Measurements from ENCODE around the gene CLSTN1.

The CLSTN1 gene

GRCh38 chr1:9784508-9785133, 39.1 kb downstream of the CLSTN1 start:
- no CpG with 5 or more reads among the region's 3 CpGs for WGBS (ENCODE audit: extremely low coverage, insufficient coverage, insufficient read length)
- no peaks in the 10 kb centered on the region for H3K4me1 ChIP-seq (ENCODE audit: control insufficient read depth in 1 of 2, insufficient read depth in 2 of 2, low read length in 2 of 2)
- H3K27ac ChIP-seq (ENCODE audit: low read depth, low read length): no peak overlapping the region

GRCh38 chr1:9782897-9783296, 40.9 kb downstream of the CLSTN1 start:
- H3K9ac ChIP-seq (ENCODE audit: low read length): no peak overlapping the region
- H3K18ac ChIP-seq (ENCODE audit: low read length): no peak overlapping the region
- no CpG with 5 or more reads among the region's 10 CpGs for WGBS (ENCODE audit: extremely low coverage, insufficient coverage, insufficient read length)
- H3K79me1 ChIP-seq (ENCODE audit: low read length): no peaks in the 10 kb centered on the region
- H3K23ac ChIP-seq (ENCODE audit: low read length): no peak overlapping the region
- H3K27ac ChIP-seq (ENCODE audit: low read depth, low read length): no peak overlapping the region
- H3K4me2 ChIP-seq (ENCODE audit: low read length): no peak overlapping the region
- no peak overlapping the region for H2AK5ac ChIP-seq (ENCODE audit: low read length)
- no peak overlapping the region for H4K12ac ChIP-seq (ENCODE audit: low read depth, low read length)
- no peak overlapping the region for H3K4me3 ChIP-seq (ENCODE audit: low read depth, low read length)
- no peak for DNase-seq
- H3K79me2 ChIP-seq (ENCODE audit: control insufficient read depth, insufficient read depth, low read length, poor library complexity): no peaks in the 10 kb centered on the region
- no peak overlapping the region for H2BK12ac ChIP-seq (ENCODE audit: low read length)
- H3K27me3 ChIP-seq (ENCODE audit: insufficient read depth, low read length): no peaks in the 10 kb centered on the region
- no peak overlapping the region for H3K14ac ChIP-seq (ENCODE audit: low read length)
- H3K4me1 ChIP-seq (ENCODE audit: control insufficient read depth in 1 of 2, insufficient read depth in 2 of 2, low read length in 2 of 2): no peaks in the 10 kb centered on the region
- H2BK5ac ChIP-seq (ENCODE audit: low read depth, low read length, poor library complexity): no peak overlapping the region
- no peaks in the 10 kb centered on the region for H3K9me3 ChIP-seq (ENCODE audit: insufficient read depth, low read depth, low read length)
- H3K36me3 ChIP-seq (ENCODE audit: control insufficient read depth in 1 of 2, insufficient read depth in 2 of 2, low read length in 2 of 2): peaks cover 0 to 2% of the 10 kb centered on the region in 2 experiments
- no peak overlapping the region for H4K8ac ChIP-seq (ENCODE audit: low read depth, low read length)
- H4K91ac ChIP-seq (ENCODE audit: low read depth, low read length): no peak overlapping the region
- H2AFZ ChIP-seq (ENCODE audit: insufficient read depth, low read length, poor library complexity): no peak overlapping the region
- H3K4ac ChIP-seq (ENCODE audit: low read depth, low read length): no peak overlapping the region
- H2BK120ac ChIP-seq (ENCODE audit: insufficient read depth, low read length, poor library complexity): no peak overlapping the region

More at GRCh38 chr1:9784508-9785133, 39.1 kb downstream of the CLSTN1 start:
- Histone ChIP-seq H2BK12ac (ENCODE audit: low read length) (no peak overlapping the region), H2BK120ac (ENCODE audit: insufficient read depth, low read length, poor library complexity) (no peak overlapping the region), H4K8ac (ENCODE audit: low read depth, low read length) (no peak overlapping the region), H3K9me3 (ENCODE audit: insufficient read depth, low read depth, low read length) (no peaks in the 10 kb centered on the region), H3K9ac (ENCODE audit: low read length) (no peak overlapping the region), H3K23ac (ENCODE audit: low read length) (no peak overlapping the region), H2AFZ (ENCODE audit: insufficient read depth, low read length, poor library complexity) (no peak overlapping the region), H3K4ac (ENCODE audit: low read depth, low read length) (no peak overlapping the region), H3K79me1 (ENCODE audit: low read length) (no peaks in the 10 kb centered on the region), H3K4me3 (ENCODE audit: low read depth, low read length) (no peak overlapping the region), H3K18ac (ENCODE audit: low read length) (no peak overlapping the region), H2BK5ac (ENCODE audit: low read depth, low read length, poor library complexity) (no peak overlapping the region), H3K14ac (ENCODE audit: low read length) (no peak overlapping the region), H3K79me2 (ENCODE audit: control insufficient read depth, insufficient read depth, low read length, poor library complexity) (no peaks in the 10 kb centered on the region), H3K27me3 (ENCODE audit: insufficient read depth, low read length) (no peaks in the 10 kb centered on the region), H2AK5ac (ENCODE audit: low read length) (no peak overlapping the region), H3K36me3 (ENCODE audit: control insufficient read depth in 1 of 2, insufficient read depth in 2 of 2, low read length in 2 of 2) (peaks cover 0 to 2% of the 10 kb centered on the region in 2 experiments), H3K4me2 (ENCODE audit: low read length) (no peak overlapping the region), H4K91ac (ENCODE audit: low read depth, low read length) (no peak overlapping the region), H4K12ac (ENCODE audit: low read depth, low read length) (no peak overlapping the region)
- DNase-seq: peak; percentile 50 to 85

GRCh38 chr1:9782116-9782751, 41.5 kb downstream of the CLSTN1 start:
- no peak overlapping the region for H2BK5ac ChIP-seq (ENCODE audit: low read depth, low read length, poor library complexity)
- no peak for DNase-seq
- H3K18ac ChIP-seq (ENCODE audit: low read length): no peak overlapping the region
- no peak overlapping the region for H4K12ac ChIP-seq (ENCODE audit: low read depth, low read length)
- H3K27ac ChIP-seq (ENCODE audit: low read depth, low read length): no peak overlapping the region
- H2BK12ac ChIP-seq (ENCODE audit: low read length): no peak overlapping the region
- WGBS (ENCODE audit: extremely low coverage, insufficient coverage, insufficient read length): no CpG with 5 or more reads among the region's 4 CpGs
- no peak overlapping the region for H3K4me3 ChIP-seq (ENCODE audit: low read depth, low read length)
- H3K23ac ChIP-seq (ENCODE audit: low read length): no peak overlapping the region
- no peaks in the 10 kb centered on the region for H3K79me2 ChIP-seq (ENCODE audit: control insufficient read depth, insufficient read depth, low read length, poor library complexity)
- H3K27me3 ChIP-seq (ENCODE audit: insufficient read depth, low read length): no peaks in the 10 kb centered on the region
- H3K9me3 ChIP-seq (ENCODE audit: insufficient read depth, low read depth, low read length): no peaks in the 10 kb centered on the region
- no peak overlapping the region for H2AK5ac ChIP-seq (ENCODE audit: low read length)
- peaks cover 0 to 2% of the 10 kb centered on the region in 2 experiments for H3K36me3 ChIP-seq (ENCODE audit: control insufficient read depth in 1 of 2, insufficient read depth in 2 of 2, low read length in 2 of 2)
- no peak overlapping the region for H4K91ac ChIP-seq (ENCODE audit: low read depth, low read length)
- H3K14ac ChIP-seq (ENCODE audit: low read length): no peak overlapping the region
- no peaks in the 10 kb centered on the region for H3K79me1 ChIP-seq (ENCODE audit: low read length)
- no peak overlapping the region for H3K9ac ChIP-seq (ENCODE audit: low read length)
- H3K4me2 ChIP-seq (ENCODE audit: low read length): no peak overlapping the region
- no peak overlapping the region for H2BK120ac ChIP-seq (ENCODE audit: insufficient read depth, low read length, poor library complexity)
- H2AFZ ChIP-seq (ENCODE audit: insufficient read depth, low read length, poor library complexity): no peak overlapping the region
- no peak overlapping the region for H4K8ac ChIP-seq (ENCODE audit: low read depth, low read length)
- no peak overlapping the region for H3K4ac ChIP-seq (ENCODE audit: low read depth, low read length)
- no peaks in the 10 kb centered on the region for H3K4me1 ChIP-seq (ENCODE audit: control insufficient read depth in 1 of 2, insufficient read depth in 2 of 2, low read length in 2 of 2)

- H3K4me2 ChIP-seq (ENCODE audit: low read length): no peak overlapping the region
- H3K79me1 ChIP-seq (ENCODE audit: low read length): no peaks in the 10 kb centered on the region
- no peak overlapping the region for H2BK120ac ChIP-seq (ENCODE audit: insufficient read depth, low read length, poor library complexity)
- no peak overlapping the region for H4K12ac ChIP-seq (ENCODE audit: low read depth, low read length)
- no peak overlapping the region for H2BK5ac ChIP-seq (ENCODE audit: low read depth, low read length, poor library complexity)
- no peak overlapping the region for H3K9ac ChIP-seq (ENCODE audit: low read length)
- no peak for DNase-seq
- H3K14ac ChIP-seq (ENCODE audit: low read length): no peak overlapping the region
- no peak overlapping the region for H4K8ac ChIP-seq (ENCODE audit: low read depth, low read length)
- no peak overlapping the region for H2BK12ac ChIP-seq (ENCODE audit: low read length)
- H3K27me3 ChIP-seq (ENCODE audit: insufficient read depth, low read length): no peaks in the 10 kb centered on the region
- no peak overlapping the region for H3K23ac ChIP-seq (ENCODE audit: low read length)
- H3K4ac ChIP-seq (ENCODE audit: low read depth, low read length): no peak overlapping the region
- H4K91ac ChIP-seq (ENCODE audit: low read depth, low read length): no peak overlapping the region
- H3K18ac ChIP-seq (ENCODE audit: low read length): no peak overlapping the region
- H3K27ac ChIP-seq (ENCODE audit: low read depth, low read length): no peak overlapping the region
- peaks cover 0 to 1% of the 10 kb centered on the region in 2 experiments for H3K4me1 ChIP-seq (ENCODE audit: control insufficient read depth in 1 of 2, insufficient read depth in 2 of 2, low read length in 2 of 2)
- no CpG with 5 or more reads among the region's 10 CpGs for WGBS (ENCODE audit: extremely low coverage, insufficient coverage, insufficient read length)
- H2AK5ac ChIP-seq (ENCODE audit: low read length): no peak overlapping the region
- no peak overlapping the region for H3K4me3 ChIP-seq (ENCODE audit: low read depth, low read length)
- no peak overlapping the region for H2AFZ ChIP-seq (ENCODE audit: insufficient read depth, low read length, poor library complexity)
- H3K36me3 ChIP-seq (ENCODE audit: control insufficient read depth in 1 of 2, insufficient read depth in 2 of 2, low read length in 2 of 2): peaks cover 0 to 2% of the 10 kb centered on the region in 2 experiments
- no peaks in the 10 kb centered on the region for H3K9me3 ChIP-seq (ENCODE audit: insufficient read depth, low read depth, low read length)
- H3K79me2 ChIP-seq (ENCODE audit: control insufficient read depth, insufficient read depth, low read length, poor library complexity): no peaks in the 10 kb centered on the region
Measured at GRCh38 chr1:9780554-9781110, 43.1 kb downstream of the CLSTN1 start.

All from trophoblast cell (in vitro differentiated cells and primary cell).